Activated CD8-positive, alpha-beta T cell treated with anti-CD3 and anti-CD28 coated beads, Interleukin-2, amount 10 ng/mL, durations not matched to agents 7 days and 5 days (primary cell): ENCODE results near the gene AOPEP. TPM values are rescaled to one million over a fixed set of nuclear protein-coding genes. Genes with fewer than 3 reads are reported as not detected.

Experiments used
- ATAC-seq: fragments of 150-1000 bp; cut with Tn5 transposase; one replicate; pipeline ENCODE4 v1.10.0; 2021; ENCODE audit warnings: moderate library complexity
- CTCF ChIA-PET: fragments of 350-600 bp; sonication (Branson Sonifier 250); formaldehyde crosslinking; loops from one replicate; lab custom pipeline; 2021; ENCODE audit warnings: antibody characterized with exemption; lab: Charles Lee
- POLR2A ChIA-PET: fragments of 350-600 bp; sonication (Branson Sonifier 250); formaldehyde crosslinking; loops from one replicate; lab custom pipeline; 2021; ENCODE audit warnings: antibody characterized with exemption; lab: Charles Lee
- DNase-seq: peaks from one replicate; pipeline ENCODE4 v3.0.0-alpha.2; 2020
- H3K27ac Mint-ChIP-seq: one replicate; pipeline ENCODE4 v1.8.0; 2021; ENCODE audit warnings: mild to moderate bottlenecking, mixed read lengths
- H3K27me3 Mint-ChIP-seq: one replicate; pipeline ENCODE4 v1.8.0; 2021; ENCODE audit warnings: low read depth, mixed read lengths
- H3K36me3 Mint-ChIP-seq: one replicate; pipeline ENCODE4 v1.8.0; 2021; ENCODE audit warnings: low read depth, mixed read lengths
- H3K4me1 Mint-ChIP-seq: one replicate; pipeline ENCODE4 v1.8.0; 2021; ENCODE audit warnings: low read depth, mixed read lengths
- H3K4me3 Mint-ChIP-seq: one replicate; pipeline ENCODE4 v1.8.0; 2021; ENCODE audit warnings: mild to moderate bottlenecking, mixed read lengths
- H3K9me3 Mint-ChIP-seq: one replicate; pipeline ENCODE4 v1.8.0; 2022; ENCODE audit warnings: mixed read lengths; ENCODE audit not compliant: insufficient read depth
- total RNA-seq, 2 experiments: library from RNA; stranded (reverse); gene quantifications; one replicate each; pipeline ENCODE4 v1.2.3, GENCODE V29; 2021

Gene AOPEP
- total RNA-seq, 2 experiments from 2014 or later = 7.2 to 8.9 TPM

- no peak overlapping the region for H3K27ac Mint-ChIP-seq
- POLR2A ChIA-PET = no interaction called here
- H3K9me3 Mint-ChIP-seq = no peaks in the 10 kb centered on the region
- no peak for ATAC-seq
- DNase-seq = no peak
- H3K36me3 Mint-ChIP-seq = no peaks in the 10 kb centered on the region
- CTCF ChIA-PET = interaction anchor here (0.6 kb wide), 1 partner anchor 18 kb away, joined by 3 read pairs; no protein-coding TSS in a partner anchor
- no peaks in the 10 kb centered on the region for H3K4me1 Mint-ChIP-seq
- no peak overlapping the region for H3K4me3 Mint-ChIP-seq
- H3K27me3 Mint-ChIP-seq = no peaks in the 10 kb centered on the region
These were observed 382.3 kb downstream of the AOPEP start for GRCh38 chr9:95108777-95109176.

GRCh38 chr9:95109456-95109855 is 383.0 kb downstream of the AOPEP start:
- Mint-ChIP-seq H3K27me3 (no peaks in the 10 kb centered on the region), H3K36me3 (no peaks in the 10 kb centered on the region), H3K4me1 (no peaks in the 10 kb centered on the region), H3K4me3 (no peak overlapping the region), H3K27ac (no peak overlapping the region), H3K9me3 (no peaks in the 10 kb centered on the region)
- ChIA-PET POLR2A (no interaction called here), CTCF (no interaction called here)
- ATAC-seq (no peak), DNase-seq (no peak)

- Mint-ChIP-seq H3K27ac (no peak overlapping the region), H3K9me3 (no peaks in the 10 kb centered on the region), H3K4me3 (no peak overlapping the region), H3K36me3 (no peaks in the 10 kb centered on the region), H3K27me3 (no peaks in the 10 kb centered on the region), H3K4me1 (no peaks in the 10 kb centered on the region)
- DNase-seq = no peak
- CTCF ChIA-PET = interaction anchor here (0.9 to 2.3 kb wide), 2 partner anchors 12 to 16 kb away, joined by 5 to 9 read pairs; no protein-coding TSS in a partner anchor
- ATAC-seq = no peak
- POLR2A ChIA-PET = no interaction called here
These were observed 384.5 kb downstream of the AOPEP start for GRCh38 chr9:95110921-95111525.

- DNase-seq (no peak), ATAC-seq (no peak)
- H3K27ac Mint-ChIP-seq = no peak overlapping the region
- ChIA-PET CTCF (interaction anchor here (2.3 kb wide), 1 partner anchor 16 kb away, joined by 9 read pairs; no protein-coding TSS in a partner anchor), POLR2A (no interaction called here)
- H3K36me3 Mint-ChIP-seq = no peaks in the 10 kb centered on the region
- H3K4me1 Mint-ChIP-seq = no peaks in the 10 kb centered on the region
- no peaks in the 10 kb centered on the region for H3K9me3 Mint-ChIP-seq
- no peaks in the 10 kb centered on the region for H3K27me3 Mint-ChIP-seq
- H3K4me3 Mint-ChIP-seq = no peak overlapping the region
These were observed 385.2 kb downstream of the AOPEP start for GRCh38 chr9:95111716-95112115.

GRCh38 chr9:95112436-95113280 is 386.2 kb downstream of the AOPEP start:
- no peak overlapping the region for H3K27ac Mint-ChIP-seq
- H3K4me1 Mint-ChIP-seq = no peaks in the 10 kb centered on the region
- ChIA-PET POLR2A (no interaction called here), CTCF (interaction anchor here (2.3 kb wide), 1 partner anchor 15 kb away, joined by 9 read pairs; no protein-coding TSS in a partner anchor)
- H3K27me3 Mint-ChIP-seq = no peaks in the 10 kb centered on the region
- no peaks in the 10 kb centered on the region for H3K9me3 Mint-ChIP-seq
- no peaks in the 10 kb centered on the region for H3K36me3 Mint-ChIP-seq
- H3K4me3 Mint-ChIP-seq = no peak overlapping the region
- ATAC-seq = no peak
- no peak for DNase-seq

- H3K27me3 Mint-ChIP-seq = no peaks in the 10 kb centered on the region
- H3K36me3 Mint-ChIP-seq = no peaks in the 10 kb centered on the region
- ATAC-seq (no peak), DNase-seq (no peak)
- POLR2A ChIA-PET = no interaction called here
- H3K4me1 Mint-ChIP-seq = no peaks in the 10 kb centered on the region
- H3K9me3 Mint-ChIP-seq = no peaks in the 10 kb centered on the region
- CTCF ChIA-PET = no interaction called here
- no peak overlapping the region for H3K27ac Mint-ChIP-seq
- no peak overlapping the region for H3K4me3 Mint-ChIP-seq
These were observed 388.6 kb downstream of the AOPEP start for GRCh38 chr9:95115104-95115503.

GRCh38 chr9:95116002-95116807 is 389.7 kb downstream of the AOPEP start:
- ATAC-seq (no peak), DNase-seq (no peak)
- no peaks in the 10 kb centered on the region for H3K4me1 Mint-ChIP-seq
- no peaks in the 10 kb centered on the region for H3K9me3 Mint-ChIP-seq
- CTCF ChIA-PET = interaction anchor here (0.6 to 1.5 kb wide), 5 partner anchors 9 to 435 kb away, joined by 3 to 4 read pairs (median 3); no protein-coding TSS in a partner anchor
- no peaks in the 10 kb centered on the region for H3K27me3 Mint-ChIP-seq
- H3K4me3 Mint-ChIP-seq = no peak overlapping the region
- H3K27ac Mint-ChIP-seq = no peak overlapping the region
- no peaks in the 10 kb centered on the region for H3K36me3 Mint-ChIP-seq
- POLR2A ChIA-PET = no interaction called here

- CTCF ChIA-PET = interaction anchor here (1.2 to 1.5 kb wide), 2 partner anchors 9 to 13 kb away, joined by 3 to 4 read pairs; no protein-coding TSS in a partner anchor
- no peaks in the 10 kb centered on the region for H3K9me3 Mint-ChIP-seq
- H3K36me3 Mint-ChIP-seq = no peaks in the 10 kb centered on the region
- H3K27ac Mint-ChIP-seq = no peak overlapping the region
- ATAC-seq (no peak), DNase-seq (no peak)
- H3K27me3 Mint-ChIP-seq = no peaks in the 10 kb centered on the region
- no peak overlapping the region for H3K4me3 Mint-ChIP-seq
- POLR2A ChIA-PET = no interaction called here
- H3K4me1 Mint-ChIP-seq = no peaks in the 10 kb centered on the region
These were observed 390.3 kb downstream of the AOPEP start for GRCh38 chr9:95116808-95117204.

- POLR2A ChIA-PET = no interaction called here
- no peaks in the 10 kb centered on the region for H3K4me1 Mint-ChIP-seq
- CTCF ChIA-PET = interaction anchor here (1.4 kb wide), 1 partner anchor 437 kb away, joined by 4 read pairs; no protein-coding TSS in a partner anchor
- no peak for DNase-seq
- no peaks in the 10 kb centered on the region for H3K27me3 Mint-ChIP-seq
- no peak overlapping the region for H3K27ac Mint-ChIP-seq
- ATAC-seq = no peak
- no peak overlapping the region for H3K4me3 Mint-ChIP-seq
- no peaks in the 10 kb centered on the region for H3K36me3 Mint-ChIP-seq
- no peaks in the 10 kb centered on the region for H3K9me3 Mint-ChIP-seq
These were observed 392.1 kb downstream of the AOPEP start for GRCh38 chr9:95118596-95118995.

- H3K27ac Mint-ChIP-seq = no peak overlapping the region
- no peaks in the 10 kb centered on the region for H3K9me3 Mint-ChIP-seq
- no peaks in the 10 kb centered on the region for H3K4me1 Mint-ChIP-seq
- H3K4me3 Mint-ChIP-seq = no peak overlapping the region
- no peak for ATAC-seq
- POLR2A ChIA-PET = no interaction called here
- no peak for DNase-seq
- no peaks in the 10 kb centered on the region for H3K36me3 Mint-ChIP-seq
- H3K27me3 Mint-ChIP-seq = no peaks in the 10 kb centered on the region
- CTCF ChIA-PET = no interaction called here
These were observed 394.4 kb downstream of the AOPEP start for GRCh38 chr9:95120781-95121370.
